AG04449 (cell line): ENCODE results near the gene KIF25.

ENCODE experiments used
- CTCF ChIA-PET: fragments of 350-600 bp; formaldehyde crosslinking; extraction: SDS; loops from one replicate; lab custom pipeline; 2021; ENCODE audit warnings: antibody characterized with exemption; lab: Yijun Ruan, JAX
- POLR2A ChIA-PET: fragments of 400-600, 350-600 bp; formaldehyde crosslinking; extraction: SDS; loops from one replicate; lab custom pipeline; 2020; ENCODE audit warnings: antibody characterized with exemption, inconsistent platforms; lab: Yijun Ruan, JAX
- DNase-seq: peaks from one replicate; pipeline ENCODE4 v3.0.0-alpha.2; 2010; ENCODE audit warnings: low read depth, low spot score
- H3K4me3 ChIP-seq: 2 replicates; pipeline ENCODE4 v1.5.1; 2011; ENCODE audit warnings: low read depth, mild to moderate bottlenecking, control low read depth, low read length
- TF ChIP-seq, protein P1 (sequence below): IDR thresholded peaks from one replicate; pipeline ENCODE4 v1.5.1; 2011; ENCODE audit warnings: mild to moderate bottlenecking, moderate library complexity, low read length, control low read depth, inconsistent platforms; ENCODE audit not compliant: insufficient read depth; ENCODE audit errors: missing control alignments

The KIF25 gene

DNA sequence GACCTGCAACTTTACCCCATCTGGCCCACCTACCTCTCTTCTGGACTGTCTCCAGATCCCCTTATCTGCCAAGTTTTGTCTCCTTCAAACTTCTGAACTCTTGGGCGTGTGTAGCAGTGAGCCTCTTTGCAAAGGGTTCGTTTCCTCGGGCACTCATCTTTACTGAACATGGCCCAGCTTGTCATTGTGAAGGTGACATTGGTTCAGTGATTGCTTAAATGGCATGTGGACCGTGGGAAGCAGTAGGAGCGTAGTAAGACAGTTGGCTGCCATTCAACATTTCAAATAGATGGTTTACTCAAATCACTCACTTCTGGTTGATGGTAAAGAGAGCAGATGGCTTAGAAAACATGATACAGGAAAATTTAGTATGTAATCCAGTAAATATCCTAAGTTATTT lies 34.8 kb upstream of the KIF25 start:
- TF ChIP-seq, protein P1, sequence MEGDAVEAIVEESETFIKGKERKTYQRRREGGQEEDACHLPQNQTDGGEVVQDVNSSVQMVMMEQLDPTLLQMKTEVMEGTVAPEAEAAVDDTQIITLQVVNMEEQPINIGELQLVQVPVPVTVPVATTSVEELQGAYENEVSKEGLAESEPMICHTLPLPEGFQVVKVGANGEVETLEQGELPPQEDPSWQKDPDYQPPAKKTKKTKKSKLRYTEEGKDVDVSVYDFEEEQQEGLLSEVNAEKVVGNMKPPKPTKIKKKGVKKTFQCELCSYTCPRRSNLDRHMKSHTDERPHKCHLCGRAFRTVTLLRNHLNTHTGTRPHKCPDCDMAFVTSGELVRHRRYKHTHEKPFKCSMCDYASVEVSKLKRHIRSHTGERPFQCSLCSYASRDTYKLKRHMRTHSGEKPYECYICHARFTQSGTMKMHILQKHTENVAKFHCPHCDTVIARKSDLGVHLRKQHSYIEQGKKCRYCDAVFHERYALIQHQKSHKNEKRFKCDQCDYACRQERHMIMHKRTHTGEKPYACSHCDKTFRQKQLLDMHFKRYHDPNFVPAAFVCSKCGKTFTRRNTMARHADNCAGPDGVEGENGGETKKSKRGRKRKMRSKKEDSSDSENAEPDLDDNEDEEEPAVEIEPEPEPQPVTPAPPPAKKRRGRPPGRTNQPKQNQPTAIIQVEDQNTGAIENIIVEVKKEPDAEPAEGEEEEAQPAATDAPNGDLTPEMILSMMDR: no peak
- no peak for DNase-seq
- ChIA-PET CTCF (interaction anchor here (1.0 kb wide), 1 partner anchor 69 kb away, joined by 3 read pairs; no protein-coding TSS in a partner anchor), POLR2A (no interaction called here)
- H3K4me3 ChIP-seq: no peak overlapping the region

- CTCF ChIA-PET: interaction anchor here (1.0 kb wide), 1 partner anchor 69 kb away, joined by 3 read pairs; no protein-coding TSS in a partner anchor
- DNase-seq: no peak
- TF ChIP-seq, protein P1: no peak
- POLR2A ChIA-PET: no interaction called here
- no peak overlapping the region for H3K4me3 ChIP-seq
These were observed 33.8 kb upstream of the KIF25 start for GRCh38 chr6:167963589-167964057.

GRCh38 chr6:167965592-167966539 lies 31.6 kb upstream of the KIF25 start:
- ChIA-PET CTCF (no interaction called here), POLR2A (no interaction called here)
- DNase-seq: no peak
- H3K4me3 ChIP-seq: no peak overlapping the region
- TF ChIP-seq, protein P1: no peak

- POLR2A ChIA-PET: no interaction called here
- no peak for DNase-seq
- CTCF ChIA-PET: no interaction called here
- TF ChIP-seq, protein P1: no peak
- H3K4me3 ChIP-seq: no peak overlapping the region
These were observed 30.9 kb upstream of the KIF25 start for GRCh38 chr6:167966540-167966905.

GRCh38 chr6:167968091-167968490 lies 29.4 kb upstream of the KIF25 start:
- H3K4me3 ChIP-seq: no peak overlapping the region
- ChIA-PET CTCF (interaction anchor here (1.0 kb wide), 1 partner anchor 11 kb away, joined by 3 read pairs; no protein-coding TSS in a partner anchor), POLR2A (no interaction called here)
- no peak for DNase-seq
- TF ChIP-seq, protein P1: peak; percentile 14

DNA sequence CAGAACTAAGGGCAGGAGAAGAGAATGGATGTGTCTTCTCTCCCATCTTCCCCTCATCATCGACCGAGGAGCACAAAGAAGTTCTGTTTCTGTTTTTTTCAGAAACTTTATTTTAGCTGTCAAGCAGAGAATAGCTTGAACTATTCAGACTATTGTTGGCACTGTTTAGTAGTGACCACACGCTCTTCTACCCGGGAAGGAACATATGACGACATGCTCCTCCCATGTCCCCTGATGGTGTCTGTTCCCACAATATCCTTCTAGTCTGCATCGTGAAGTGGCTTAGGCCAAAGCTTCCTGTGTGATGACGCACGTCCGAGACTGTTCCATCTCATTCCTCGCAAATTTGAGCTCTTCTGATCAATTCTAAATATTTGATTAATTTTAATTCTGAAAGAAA lies 27.2 kb upstream of the KIF25 start:
- CTCF ChIA-PET: interaction anchor here (0.6 to 2.2 kb wide), 2 partner anchors 11 to 64 kb away, joined by 3 to 5 read pairs; no protein-coding TSS in a partner anchor
- no peak overlapping the region for H3K4me3 ChIP-seq
- POLR2A ChIA-PET: no interaction called here
- TF ChIP-seq, protein P1: no peak
- DNase-seq: no peak
